Islet of Langerhans (tissue), 1 donor: ENCODE data around the gene LDAF1.
A peak's percentile ranks its signal among the peaks of the same experiment; 100 is the strongest.
"Not testable (repeated sequence)": the region's sequence is repeated elsewhere in the genome, so short reads cannot be mapped to it uniquely, and the experiment has no call there.

Experiments used
- FAIRE-seq: peaks from one replicate; lab custom pipeline; 2011; peaks lifted over from hg19 to GRCh38; lab: Jason Lieb, UNC

LDAF1 gene

DNA sequence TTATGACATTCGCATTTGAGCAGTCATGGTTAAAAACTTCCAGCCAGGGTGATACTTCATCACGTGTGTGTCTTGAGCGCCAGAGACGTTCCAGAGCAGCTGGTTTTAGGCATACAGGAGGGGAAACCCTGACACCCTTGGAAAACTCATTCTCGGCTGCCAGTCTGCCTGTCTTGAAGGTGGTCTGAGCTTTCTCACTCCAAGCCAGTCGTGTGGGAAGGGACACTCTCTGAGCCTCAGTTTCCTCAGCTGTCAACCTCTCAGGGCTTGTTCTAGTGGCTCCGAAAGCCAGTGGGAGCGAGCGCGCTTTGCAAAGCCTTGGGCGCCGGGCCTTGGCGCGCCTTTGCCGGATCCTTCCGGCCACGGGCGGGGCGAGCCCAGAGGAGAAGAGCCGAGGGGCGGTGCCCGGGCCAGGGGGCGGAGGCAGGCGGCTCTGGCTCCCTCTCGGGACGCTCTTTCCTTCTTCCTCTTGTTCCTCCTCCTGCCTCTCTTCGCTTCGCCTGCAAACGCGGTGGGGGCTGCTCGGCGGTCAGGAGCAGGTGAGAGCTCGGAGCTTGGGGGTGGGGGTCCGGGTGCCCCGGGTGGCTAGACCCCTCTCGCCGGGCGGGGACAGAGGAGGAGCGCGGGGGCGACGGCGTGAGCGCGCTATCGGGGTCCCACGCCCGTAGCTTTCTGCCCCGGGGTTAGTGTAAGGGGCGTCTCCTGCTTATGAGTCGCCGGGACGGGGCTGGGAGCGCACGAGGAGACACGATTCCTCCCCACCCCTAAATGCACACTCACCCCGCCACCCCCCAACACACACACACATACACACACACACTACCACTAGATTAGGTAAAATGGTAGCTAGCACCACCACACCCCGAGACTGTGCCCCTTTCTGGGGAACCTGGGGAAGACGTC lies at the start of gene LDAF1:
LDAF1 (plus strand) TSS at position 467 of the 903 bp plus-strand sequence. CDS start 2,509 bp downstream, outside the sequence.
- FAIRE-seq, result no peak

DNA sequence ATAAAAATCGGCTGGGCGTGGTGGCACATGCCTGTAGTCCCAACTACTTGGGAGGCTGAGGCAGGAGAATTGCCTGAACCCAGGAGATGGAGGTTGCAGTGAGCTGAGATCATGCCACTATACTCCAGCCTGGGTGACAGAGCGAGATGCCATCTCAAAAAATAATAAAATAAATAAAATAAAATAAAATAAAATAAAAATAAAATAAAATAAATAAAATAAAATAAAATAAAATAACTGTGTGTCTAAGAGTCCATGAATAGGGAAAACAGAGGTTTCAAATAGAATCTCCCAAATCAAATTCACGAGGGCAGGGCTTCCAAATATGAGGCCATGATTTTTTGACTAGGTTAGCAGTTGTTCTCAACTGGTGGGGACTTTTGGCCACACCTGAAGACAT lies 42.9 kb upstream of the LDAF1 start:
- FAIRE-seq, result not testable (repeated sequence)

- FAIRE-seq, result no peak
Measured at GRCh38 chr16:21116148-21116693, 42.3 kb upstream of the LDAF1 start.

DNA sequence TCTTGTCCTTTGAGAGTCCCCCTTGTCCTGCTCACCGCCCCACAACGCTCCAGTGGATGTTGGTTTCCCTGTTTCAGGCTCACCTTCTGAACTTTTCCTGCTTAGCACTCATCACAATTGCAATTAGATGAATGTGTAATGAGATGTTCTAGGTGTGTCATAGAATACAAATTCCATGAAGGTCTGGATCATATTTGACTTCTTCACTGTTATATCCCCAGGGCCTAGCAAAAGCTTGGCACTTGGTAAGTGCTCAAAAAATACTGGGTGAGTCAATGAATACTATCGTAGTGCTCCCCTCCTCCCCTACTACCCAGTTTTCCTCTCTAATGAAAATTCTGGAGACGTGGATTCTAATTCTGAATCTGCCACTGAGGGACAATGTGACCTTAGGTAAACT lies 40.9 kb upstream of the LDAF1 start:
- no peak for FAIRE-seq

DNA sequence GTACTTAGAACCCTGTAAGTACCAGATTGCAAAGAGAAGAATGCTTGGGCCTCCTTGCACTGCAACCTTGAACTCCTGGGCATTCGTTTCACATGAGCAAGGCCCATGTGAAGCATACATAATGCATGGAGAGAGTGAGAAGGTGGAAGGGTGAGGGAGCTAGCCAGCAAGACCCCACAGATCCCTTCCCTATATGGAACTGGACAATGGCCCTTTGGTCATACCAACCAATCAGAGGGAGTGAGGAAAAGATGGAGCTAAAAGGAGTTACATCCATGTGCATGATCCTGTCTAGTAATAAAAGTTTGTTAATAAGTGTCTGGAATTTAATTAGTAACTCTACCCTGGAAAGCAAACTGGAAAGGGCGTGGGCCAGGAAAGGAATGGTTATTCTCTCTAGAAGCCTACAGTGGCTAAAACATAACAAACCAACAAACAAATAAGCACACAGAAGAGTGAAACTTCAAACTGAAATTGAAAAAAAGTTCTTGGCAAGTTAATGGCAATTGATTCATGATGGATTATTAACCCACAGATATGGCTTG lies 37.4 kb upstream of the LDAF1 start:
- no peak for FAIRE-seq

DNA sequence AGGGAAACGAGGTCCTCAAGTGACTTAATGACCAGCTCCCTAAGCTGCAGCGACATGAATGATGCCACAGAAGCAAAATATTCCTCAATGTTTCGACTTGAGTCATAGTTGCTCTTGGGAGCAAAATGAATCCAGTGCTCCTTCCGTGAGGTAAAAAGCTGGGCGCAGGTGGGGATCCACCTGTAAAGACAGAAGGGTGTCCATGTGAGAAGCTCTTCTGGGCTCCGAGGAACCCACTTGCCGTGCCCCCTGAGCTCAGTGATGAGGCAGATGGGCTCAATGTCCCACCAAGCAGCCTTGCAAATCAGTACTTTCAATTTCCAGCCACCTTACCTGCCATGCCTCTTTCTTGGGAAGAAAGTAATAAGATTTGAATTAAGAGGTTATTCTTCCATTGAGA lies 33.3 kb upstream of the LDAF1 start:
- FAIRE-seq, result no peak

GRCh38 chr16:21126518-21126917 lies 32.0 kb upstream of the LDAF1 start:
- no peak for FAIRE-seq

GRCh38 chr16:21128991-21129390 lies 29.5 kb upstream of the LDAF1 start:
- FAIRE-seq, result no peak

DNA sequence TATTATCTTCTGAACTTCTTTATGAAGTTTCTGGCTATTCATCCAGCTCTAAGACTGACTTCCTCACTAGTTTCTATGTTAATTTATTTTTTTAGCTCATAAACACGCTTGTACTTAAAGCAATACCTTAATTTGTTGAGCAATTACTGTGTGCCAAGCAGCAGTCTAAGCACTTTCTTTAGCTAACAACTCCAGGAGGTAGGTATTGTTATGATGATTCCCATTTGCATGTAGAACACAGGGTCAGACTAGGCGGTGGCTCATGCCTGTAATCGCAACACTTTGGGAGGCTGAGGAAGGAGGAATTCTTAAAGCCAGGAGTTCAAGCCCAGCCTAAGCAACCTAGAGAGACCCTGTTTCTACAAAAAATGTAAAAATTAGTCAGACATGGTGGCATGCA lies 27.7 kb upstream of the LDAF1 start:
- FAIRE-seq, result no peak

- FAIRE-seq, result no peak
Measured at GRCh38 chr16:21134053-21134452, 24.4 kb upstream of the LDAF1 start.

GRCh38 chr16:21145738-21146137 lies 12.7 kb upstream of the LDAF1 start:
- FAIRE-seq, result no peak

DNA sequence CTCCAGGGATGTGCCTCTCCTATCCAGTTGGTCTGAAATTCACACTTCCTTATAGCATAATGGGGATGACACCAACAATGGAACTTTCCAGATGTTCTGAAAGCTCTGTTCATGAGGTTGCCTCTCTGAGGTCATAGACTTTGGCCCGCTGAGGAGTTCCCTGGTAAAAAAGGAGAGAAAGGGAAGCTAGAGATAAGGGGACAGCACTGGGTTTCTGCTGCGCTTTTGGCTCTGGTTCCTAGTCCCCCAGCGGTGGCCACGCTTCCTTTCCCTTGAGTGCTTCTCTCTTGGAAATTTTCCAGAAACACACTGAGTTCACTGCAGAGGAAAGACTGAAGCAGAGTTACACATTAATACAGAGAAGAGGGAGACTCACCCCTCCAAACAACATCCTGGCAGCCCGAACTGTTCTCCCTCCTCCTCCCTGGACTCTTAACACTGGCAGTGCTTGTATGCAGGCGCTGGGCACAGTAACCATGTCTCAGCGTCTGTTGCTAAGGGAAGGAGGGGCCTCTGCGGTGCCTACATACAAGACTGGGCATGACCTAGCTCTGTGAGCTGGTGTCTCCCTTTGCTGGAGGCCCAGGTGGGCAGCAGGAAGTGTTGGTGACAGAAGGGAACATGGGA lies 8.0 kb upstream of the LDAF1 start, which contains the start of gene DNAH3:
DNAH3 (minus strand) TSS at position 472 of the 627 bp plus-strand sequence. CDS start 527 bp downstream, outside the sequence.
- FAIRE-seq, result no peak

- not testable (repeated sequence) for FAIRE-seq
Measured at GRCh38 chr16:21152160-21153030, 6.1 kb upstream of the LDAF1 start.

GRCh38 chr16:21153124-21153729 lies 5.2 kb upstream of the LDAF1 start:
- not testable (repeated sequence) for FAIRE-seq

DNA sequence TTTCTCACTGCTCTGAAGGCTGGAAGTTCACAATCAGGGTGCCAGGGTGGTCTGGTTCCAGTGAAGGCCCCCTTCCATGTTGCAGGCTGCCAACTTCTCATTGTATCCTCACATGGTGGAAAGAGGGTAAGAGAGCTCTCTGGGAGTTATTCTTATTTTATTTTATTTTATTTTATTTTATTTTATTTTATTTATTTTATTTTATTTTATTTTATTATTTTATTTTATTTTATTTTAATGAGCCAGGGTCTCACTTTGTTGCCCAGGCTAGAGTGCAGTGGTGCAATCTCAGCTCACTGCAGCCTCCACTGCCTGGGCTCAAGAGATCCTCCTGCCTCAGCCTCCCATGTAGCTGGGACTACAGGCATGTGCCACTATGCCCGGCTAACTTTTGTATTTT lies 2.5 kb upstream of the LDAF1 start:
- not testable (repeated sequence) for FAIRE-seq

DNA sequence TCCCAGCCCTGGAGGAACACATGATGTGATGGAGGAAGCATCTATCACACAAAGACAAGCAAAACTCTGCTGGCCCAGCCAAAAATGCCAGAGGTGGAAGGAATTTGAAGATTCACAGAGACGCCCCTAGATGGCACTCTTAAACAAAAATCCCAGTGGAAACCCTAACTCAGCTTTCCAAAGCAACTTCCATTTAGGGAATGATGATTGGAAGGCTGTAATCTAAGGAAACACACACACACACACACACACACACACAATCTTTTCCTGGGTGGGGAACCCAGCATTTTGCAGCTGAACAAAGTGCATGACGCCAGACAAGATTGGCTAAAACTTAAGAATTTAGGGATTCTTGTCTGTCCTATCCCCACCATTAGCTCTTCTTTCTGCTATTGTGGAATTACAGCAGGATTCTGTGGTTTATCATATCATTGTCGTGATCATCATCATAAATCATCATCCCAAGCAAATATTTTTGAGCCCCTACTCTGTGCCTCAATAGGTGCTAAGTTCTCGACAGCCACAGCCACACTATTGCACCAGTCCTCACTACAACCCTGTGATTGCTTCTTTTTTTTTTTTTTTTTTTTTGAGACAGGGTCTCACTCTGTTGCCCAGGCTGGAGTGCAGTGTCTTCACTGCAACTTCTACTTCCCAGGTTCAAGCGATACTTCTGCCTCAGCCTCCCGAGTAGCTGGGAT lies 1.6 kb upstream of the LDAF1 start:
- FAIRE-seq, result peak; percentile 33

DNA sequence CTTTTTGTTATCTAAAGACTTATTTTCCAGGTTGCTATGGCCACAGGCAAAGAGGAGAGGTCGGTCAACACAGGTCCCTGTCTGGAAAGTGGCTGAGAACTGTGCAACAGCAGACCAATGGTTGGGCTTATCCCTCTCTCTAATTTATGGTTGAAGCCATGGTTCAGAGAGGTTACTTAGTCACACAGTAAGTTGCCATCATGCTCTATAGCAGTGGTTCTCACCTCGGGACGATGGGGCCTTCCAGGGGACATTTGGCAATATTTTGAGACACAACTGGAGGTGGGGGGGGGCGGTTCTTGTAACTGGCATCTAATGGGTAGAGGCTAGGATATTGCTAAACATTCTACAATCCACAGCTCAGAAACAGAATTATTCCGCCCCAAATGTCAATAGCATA lies 842 bp upstream of the LDAF1 start:
- FAIRE-seq, result no peak

DNA sequence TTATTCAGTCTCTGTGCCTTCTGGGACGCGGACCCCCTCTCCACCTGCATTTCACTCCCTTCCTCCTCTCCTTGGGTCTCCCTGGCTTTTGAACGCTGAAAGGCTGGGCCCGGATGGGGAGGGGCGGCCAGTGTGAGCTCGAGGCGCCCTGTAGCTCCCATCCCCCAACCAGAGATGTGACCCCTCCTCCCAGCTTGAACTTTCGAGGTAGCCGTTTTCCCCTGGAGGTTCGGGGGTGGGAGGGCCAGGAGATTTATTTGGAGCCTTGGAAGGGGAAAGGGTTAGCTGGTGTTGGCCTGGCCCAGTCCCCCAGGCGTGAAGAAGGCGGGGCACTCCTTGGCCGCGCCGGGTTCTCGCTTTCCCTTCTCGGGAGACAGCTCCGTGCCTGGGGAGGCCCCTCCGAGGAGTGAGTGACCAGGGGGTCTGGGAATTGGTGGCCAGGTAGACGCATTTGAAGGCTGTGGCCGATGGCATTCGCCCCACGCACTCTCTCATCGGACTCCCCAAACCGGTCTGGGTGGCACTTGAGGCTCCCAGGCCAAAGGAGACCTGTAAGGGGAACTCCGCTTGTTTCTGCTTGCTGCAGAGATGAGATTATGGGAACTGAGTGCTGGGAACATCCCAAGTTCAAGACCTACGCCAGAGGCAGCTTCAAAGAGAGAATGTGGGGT lies 942 bp downstream of the LDAF1 start:
- FAIRE-seq, result no peak

DNA sequence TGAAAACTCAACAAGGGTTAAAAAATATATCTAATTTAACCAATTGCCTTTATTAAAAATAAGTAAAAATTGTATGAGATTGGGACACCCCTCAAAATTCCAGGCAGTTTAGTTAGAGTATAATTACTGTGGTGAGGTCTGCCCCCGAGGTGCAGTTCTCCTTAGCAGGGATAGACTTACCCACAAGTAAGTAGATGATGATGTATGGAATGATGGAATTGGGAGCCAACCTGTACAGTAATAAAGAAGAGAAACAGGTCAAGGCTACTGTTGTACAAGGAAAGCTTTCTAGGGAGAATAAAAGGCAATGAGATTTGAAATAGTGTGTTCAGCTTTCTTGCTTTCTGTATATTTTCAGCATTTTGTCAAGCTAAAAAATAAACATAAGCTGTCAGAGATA lies 1.8 kb downstream of the LDAF1 start:
- FAIRE-seq, result no peak

GRCh38 chr16:21161211-21161610 lies 2.7 kb downstream of the LDAF1 start:
- FAIRE-seq, result no peak
